Sigmoid colon (tissue), 4 donors: ENCODE measurements around the gene DNPEP.
A peak's percentile ranks its signal among the peaks of the same experiment; 100 is the strongest.

Experiments used
- EP300 ChIP-seq, 4 donors: sonication (generic); formaldehyde crosslinking; IDR thresholded peaks; one replicate each; pipeline ENCODE4 v1.6.1; 2017; ENCODE audit warnings: antibody characterized with exemption in 4 of 4
- POLR2A ChIP-seq, 2 donors: fragments of 450-650 bp; IDR thresholded peaks; one replicate each; pipeline ENCODE4 v1.6.1; 2016; ENCODE audit warnings: antibody characterized with exemption in 2 of 2, mild to moderate bottlenecking in 2 of 2, moderate library complexity in 2 of 2
- POLR2AphosphoS5 ChIP-seq, 4 donors: sonication (generic); formaldehyde crosslinking; IDR thresholded peaks; one replicate each; pipeline ENCODE4 v1.6.1; 2017; ENCODE audit warnings: antibody characterized with exemption in 4 of 4
- TF ChIP-seq, protein P1 (sequence below), 4 experiments: fragments of 450-650 bp in 3 of 4; fragments of 200-600 bp in 1 of 4; IDR thresholded peaks; one replicate each; pipeline ENCODE4 v1.5.1; 2016 to 2019; ENCODE audit warnings: antibody characterized with exemption in 4 of 4, mild to moderate bottlenecking in 3 of 4, moderate library complexity in 2 of 4

DNA sequence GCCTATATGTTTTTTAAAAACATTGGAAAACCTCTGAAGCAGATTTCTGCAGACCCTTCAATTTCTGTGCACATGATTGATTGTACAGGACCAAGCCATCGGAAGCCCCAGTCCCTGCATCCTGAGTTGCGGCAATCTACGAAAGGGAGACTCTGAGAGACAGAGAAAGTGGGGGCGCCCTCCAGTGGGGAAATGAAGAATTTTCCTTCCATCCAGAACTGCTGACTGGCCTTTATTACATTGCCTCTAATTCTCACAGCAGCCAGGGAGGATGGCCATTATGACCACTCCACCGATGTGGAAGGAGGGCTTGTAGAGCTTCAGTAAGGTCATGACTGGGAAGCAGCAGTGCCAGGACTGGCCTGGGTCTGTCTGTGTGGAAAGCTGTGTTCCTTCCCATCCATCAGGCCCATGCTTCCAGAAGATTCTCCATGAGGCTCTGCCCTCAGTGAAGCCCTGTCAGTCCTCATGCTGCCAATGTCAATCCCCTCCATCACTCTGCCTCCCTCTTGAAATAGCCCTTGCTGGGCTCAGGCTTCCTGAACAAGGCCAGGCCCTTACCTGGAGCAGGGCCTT, 35.2 kb downstream of the DNPEP start:
- TF ChIP-seq POLR2A (IDR thresholded peaks at IDR 0.05) (no peak), EP300 (IDR thresholded peaks at IDR 0.05) (no peak), POLR2AphosphoS5 (IDR thresholded peaks at IDR 0.05) (no peak)
- TF ChIP-seq, protein P1, sequence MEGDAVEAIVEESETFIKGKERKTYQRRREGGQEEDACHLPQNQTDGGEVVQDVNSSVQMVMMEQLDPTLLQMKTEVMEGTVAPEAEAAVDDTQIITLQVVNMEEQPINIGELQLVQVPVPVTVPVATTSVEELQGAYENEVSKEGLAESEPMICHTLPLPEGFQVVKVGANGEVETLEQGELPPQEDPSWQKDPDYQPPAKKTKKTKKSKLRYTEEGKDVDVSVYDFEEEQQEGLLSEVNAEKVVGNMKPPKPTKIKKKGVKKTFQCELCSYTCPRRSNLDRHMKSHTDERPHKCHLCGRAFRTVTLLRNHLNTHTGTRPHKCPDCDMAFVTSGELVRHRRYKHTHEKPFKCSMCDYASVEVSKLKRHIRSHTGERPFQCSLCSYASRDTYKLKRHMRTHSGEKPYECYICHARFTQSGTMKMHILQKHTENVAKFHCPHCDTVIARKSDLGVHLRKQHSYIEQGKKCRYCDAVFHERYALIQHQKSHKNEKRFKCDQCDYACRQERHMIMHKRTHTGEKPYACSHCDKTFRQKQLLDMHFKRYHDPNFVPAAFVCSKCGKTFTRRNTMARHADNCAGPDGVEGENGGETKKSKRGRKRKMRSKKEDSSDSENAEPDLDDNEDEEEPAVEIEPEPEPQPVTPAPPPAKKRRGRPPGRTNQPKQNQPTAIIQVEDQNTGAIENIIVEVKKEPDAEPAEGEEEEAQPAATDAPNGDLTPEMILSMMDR (IDR thresholded peaks at IDR 0.05): peak in 2 of 4 experiments; percentile 13 to 21
